ENCODE data around the gene VMAC. TPM values are rescaled to one million over a fixed set of nuclear protein-coding genes. Genes with fewer than 3 reads are reported as not detected.

Gene VMAC
- total and polyA plus RNA-seq, 9 of the 15 experiments (the other 6 are each of a cell fraction or from before 2014, with no cell fraction given) = 0.03 to 3.4 (median 1.1) TPM

DNA sequence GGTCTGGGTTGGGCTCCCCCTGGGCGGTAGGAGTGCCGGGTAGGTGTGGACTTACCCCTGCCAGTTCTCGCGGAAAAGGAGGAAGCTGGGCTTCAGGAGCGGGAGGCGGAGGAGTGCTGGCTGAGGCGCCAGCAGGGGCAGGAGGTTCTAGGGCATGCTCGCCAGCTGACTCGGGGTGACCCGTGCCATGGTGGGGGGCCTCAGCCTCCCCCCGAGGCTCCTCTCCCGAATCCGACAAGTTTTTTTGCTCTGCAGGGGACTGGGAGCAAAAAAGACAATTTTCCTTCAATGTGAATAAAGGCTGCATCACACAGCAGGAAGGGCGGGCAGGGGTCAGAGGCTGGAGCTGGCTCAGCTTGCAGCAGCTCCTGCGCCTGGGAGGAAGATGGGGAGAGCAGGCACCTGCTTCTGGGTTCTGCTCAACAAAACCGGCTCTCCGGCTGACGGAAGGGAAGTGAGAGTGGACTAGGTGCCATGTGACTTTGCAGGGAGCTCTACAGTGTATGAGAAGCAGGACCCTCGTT, 46.7 kb downstream of the VMAC start:
- ChIA-PET CTCF (ENCODE audit: low intra/inter-chr PET ratio) (interaction anchor here (0.7 kb wide), 1 partner anchor 147 kb away, joined by 3 read pairs; no protein-coding TSS in a partner anchor), POLR2A (interaction anchor here (0.8 to 1.0 kb wide), 3 partner anchors 14 to 40 kb away, joined by 5 to 6 read pairs (median 5); no protein-coding TSS in a partner anchor)
- TF ChIP-seq ZNF175 (CRISPR knock-in tag; IDR thresholded peaks at IDR 0.05; ENCODE audit: low read depth) (no peak), HDAC1 (IDR thresholded peaks at IDR 0.05) (no peak), POLR3G (IDR thresholded peaks at IDR 0.05; ENCODE audit: extremely low read depth, insufficient read length, insufficient replicate concordance) (no peak)
- TF ChIP-seq, protein P1, sequence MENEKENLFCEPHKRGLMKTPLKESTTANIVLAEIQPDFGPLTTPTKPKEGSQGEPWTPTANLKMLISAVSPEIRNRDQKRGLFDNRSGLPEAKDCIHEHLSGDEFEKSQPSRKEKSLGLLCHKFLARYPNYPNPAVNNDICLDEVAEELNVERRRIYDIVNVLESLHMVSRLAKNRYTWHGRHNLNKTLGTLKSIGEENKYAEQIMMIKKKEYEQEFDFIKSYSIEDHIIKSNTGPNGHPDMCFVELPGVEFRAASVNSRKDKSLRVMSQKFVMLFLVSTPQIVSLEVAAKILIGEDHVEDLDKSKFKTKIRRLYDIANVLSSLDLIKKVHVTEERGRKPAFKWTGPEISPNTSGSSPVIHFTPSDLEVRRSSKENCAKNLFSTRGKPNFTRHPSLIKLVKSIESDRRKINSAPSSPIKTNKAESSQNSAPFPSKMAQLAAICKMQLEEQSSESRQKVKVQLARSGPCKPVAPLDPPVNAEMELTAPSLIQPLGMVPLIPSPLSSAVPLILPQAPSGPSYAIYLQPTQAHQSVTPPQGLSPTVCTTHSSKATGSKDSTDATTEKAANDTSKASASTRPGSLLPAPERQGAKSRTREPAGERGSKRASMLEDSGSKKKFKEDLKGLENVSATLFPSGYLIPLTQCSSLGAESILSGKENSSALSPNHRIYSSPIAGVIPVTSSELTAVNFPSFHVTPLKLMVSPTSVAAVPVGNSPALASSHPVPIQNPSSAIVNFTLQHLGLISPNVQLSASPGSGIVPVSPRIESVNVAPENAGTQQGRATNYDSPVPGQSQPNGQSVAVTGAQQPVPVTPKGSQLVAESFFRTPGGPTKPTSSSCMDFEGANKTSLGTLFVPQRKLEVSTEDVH (IDR thresholded peaks at IDR 0.05; ENCODE audit: low read depth, partially characterized antibody) = no peak
- Histone ChIP-seq H3K4me3 (no peak overlapping the region), H3K79me2 (ENCODE audit: control insufficient read depth, insufficient read depth, low read length) (peaks cover 93% of the 10 kb centered on the region), H3K9me3 (replicated peaks; ENCODE audit: control insufficient read depth, insufficient read depth, low read depth, low read length) (no peaks in the 10 kb centered on the region), H3K4me1 (replicated peaks in 1 of 2; ENCODE audit: control insufficient read depth in 2 of 2, insufficient read depth in 2 of 2, low read length in 2 of 2) (peaks cover 31 to 38% of the 10 kb centered on the region in 2 experiments), H3K27ac (ENCODE audit: extremely low read depth, low read depth, low read length) (no peak overlapping the region), H3K36me3 (ENCODE audit: control insufficient read depth, insufficient read depth, low read length) (peaks cover 55% of the 10 kb centered on the region), H3K9me1 (ENCODE audit: control insufficient read depth, insufficient read depth, low read length) (peaks cover 3% of the 10 kb centered on the region), H3K9ac (ENCODE audit: insufficient read depth in 1 of 2, low read depth in 2 of 2, low read length in 2 of 2) (peak overlapping the region in 1 of 2 experiments; percentile 37; a peak in 2 of 4 replicates), H2AFZ (ENCODE audit: low read depth, low read length) (no peak overlapping the region), H3K27me3 (ENCODE audit: control insufficient read depth in 2 of 2, insufficient read depth in 2 of 2, low read length in 2 of 2) (no peaks in the 10 kb centered on the region), H3K4me2 (ENCODE audit: insufficient read depth, low read length) (no peak overlapping the region), H4K20me1 (replicated peaks; ENCODE audit: control insufficient read depth, insufficient read depth, low read length) (peaks cover 12% of the 10 kb centered on the region; the same call in 1 of the 2 replicates)
- no TSS peak for BruUV-seq (replicated peaks)
- FAIRE-seq (no peak), ATAC-seq (no peak), DNase-seq (ENCODE audit: extremely low read depth in 1 of 4, low spot score in 3 of 4) (no peak)
- intact Hi-C loops (cut with micrococcal nuclease) = no loop called here
- 86% methylated on average over 13 of the region's 19 CpGs for WGBS (ENCODE audit: insufficient coverage, low coverage, missing lambda C conversion rate)
- in situ Hi-C loops (cut with MboI) = no loop called here
